GM10248 (cell line): Measurements from ENCODE around the gene FUOM.
A peak's percentile ranks its signal among the peaks of the same experiment; 100 is the strongest.
"Not testable (repeated sequence)": the region's sequence is repeated elsewhere in the genome, so short reads cannot be mapped to it uniquely, and the experiment has no call there.

Source experiments
- CTCF ChIA-PET: fragments of 300-600 bp; sonication (Branson Sonifier 250); formaldehyde crosslinking; extraction: SDS; loops from one replicate; lab custom pipeline; 2021; ENCODE audit warnings: antibody characterized with exemption; lab: Yijun Ruan, JAX
- POLR2A ChIA-PET: fragments of 350-650 bp; sonication (Branson Sonifier 250); formaldehyde crosslinking; extraction: SDS; loops from one replicate; lab custom pipeline; 2020; ENCODE audit warnings: antibody characterized with exemption; lab: Yijun Ruan, JAX
- DNase-seq: peaks from one replicate; pipeline ENCODE4 v3.0.0; 2012; ENCODE audit errors: extremely low spot score
- CTCF ChIP-seq: IDR thresholded peaks from 2 replicates; pipeline ENCODE4 v1.5.1; 2012; ENCODE audit warnings: mild to moderate bottlenecking, low read depth; ENCODE audit errors: extremely low read depth, missing control alignments, control extremely low read depth

The FUOM gene

DNA sequence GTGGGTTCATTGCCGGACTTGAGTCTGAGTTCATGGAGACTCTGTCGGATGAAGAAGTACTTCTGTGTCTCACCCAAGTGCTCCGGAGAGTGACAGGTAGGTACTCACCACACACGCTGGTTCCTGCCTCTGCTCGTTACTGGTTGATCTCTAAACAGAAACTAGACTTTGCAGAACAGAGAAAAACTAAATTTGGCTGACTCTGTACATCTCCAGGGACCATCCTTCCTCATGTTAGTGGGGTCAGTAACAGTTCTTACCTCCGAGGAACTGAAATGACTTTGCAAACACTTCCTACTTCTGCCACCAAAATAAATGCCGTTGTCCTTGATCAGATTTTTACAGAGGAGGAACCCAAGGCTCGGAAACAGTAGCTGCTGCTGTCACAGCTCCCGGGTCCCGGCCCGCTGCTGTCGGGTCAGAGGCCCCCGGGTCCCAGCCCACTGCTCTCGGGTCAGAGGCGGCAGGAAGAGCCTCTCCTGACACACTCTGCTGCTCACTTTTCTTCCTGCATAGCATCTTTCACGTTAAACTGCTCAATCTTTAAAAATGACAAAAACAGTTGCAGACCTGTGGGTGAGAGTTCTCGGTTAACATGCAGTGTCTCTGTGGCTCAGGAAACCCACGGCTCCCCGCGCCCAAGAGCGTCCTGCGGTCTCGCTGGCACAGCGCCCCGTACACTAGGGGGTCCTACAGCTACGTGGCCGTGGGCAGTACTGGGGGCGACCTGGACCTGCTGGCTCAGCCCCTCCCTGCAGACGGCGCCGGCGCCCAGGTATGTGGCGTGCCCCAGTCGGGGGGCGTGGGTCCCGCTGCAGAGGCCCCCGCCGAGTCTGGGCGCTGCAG is 31.4 kb upstream of the FUOM start:
- DNase-seq: peak; percentile 87
- CTCF ChIA-PET: interaction anchor here (0.9 to 2.5 kb wide), 5 partner anchors 11 to 74 kb away, joined by 4 to 12 read pairs (median 4); partner anchors contain the start of genes ECHS1 and PAOX
- POLR2A ChIA-PET: interaction anchor here (0.6 kb wide), 1 partner anchor 20 kb away, joined by 4 read pairs; no protein-coding TSS in a partner anchor
- TF ChIP-seq CTCF: peak; percentile 6

- CTCF ChIA-PET: interaction anchor here (0.9 to 2.5 kb wide), 5 partner anchors 11 to 58 kb away, joined by 3 to 12 read pairs (median 4); partner anchors contain the start of genes ECHS1 and PAOX
Observed at GRCh38 chr10:133388236-133388972, 30.6 kb upstream of the FUOM start.

DNA sequence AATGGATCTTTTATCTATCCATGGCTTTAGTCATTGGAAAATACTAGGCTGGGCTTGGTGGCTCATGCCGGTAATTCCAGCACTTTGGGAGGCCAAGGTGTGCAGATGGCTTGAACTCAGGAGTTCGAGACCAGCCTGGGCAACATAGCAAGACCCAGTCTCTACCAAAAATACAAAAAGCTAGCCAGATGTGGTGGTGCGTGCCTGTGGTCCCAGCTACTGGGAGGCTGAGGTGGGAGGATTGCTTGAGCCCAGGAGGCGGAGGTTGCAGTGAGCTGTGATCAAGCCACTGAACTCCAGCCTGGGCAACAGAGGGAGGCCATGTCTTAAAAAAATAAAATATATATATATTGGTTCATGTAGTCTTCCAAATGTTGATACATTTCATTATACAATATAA is 29.1 kb upstream of the FUOM start:
- CTCF ChIA-PET, DNase-seq, POLR2A ChIA-PET: not testable (repeated sequence)

More at GRCh38 chr10:133388236-133388972, 30.6 kb upstream of the FUOM start:
- DNase-seq: no peak
- POLR2A ChIA-PET: no interaction called here
- TF ChIP-seq CTCF: no peak

DNA sequence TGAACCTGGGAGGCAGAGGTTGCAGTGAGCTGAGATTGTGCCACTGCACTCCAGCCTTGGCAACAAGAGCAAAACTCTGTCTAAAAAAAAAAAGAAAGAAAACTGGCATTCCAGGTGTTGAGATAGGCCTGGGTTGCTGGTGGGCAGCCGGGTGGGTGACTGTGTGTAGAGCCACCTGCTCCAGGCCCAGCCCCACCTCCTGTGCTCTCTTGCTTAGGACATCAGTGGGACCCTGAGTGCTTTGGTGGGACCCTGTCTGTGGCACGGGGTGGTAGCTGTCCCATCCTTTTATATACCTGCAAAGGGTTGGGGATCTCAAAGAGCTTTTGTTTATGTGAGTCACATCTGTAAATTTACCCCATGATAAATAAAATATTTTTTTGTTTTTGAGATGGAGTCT is 27.4 kb upstream of the FUOM start:
- no peak for TF ChIP-seq CTCF
- DNase-seq: no peak
- ChIA-PET POLR2A (no interaction called here), CTCF (interaction anchor here (1.2 kb wide), 1 partner anchor 26 kb away, joined by 4 read pairs; no protein-coding TSS in a partner anchor)

GRCh38 chr10:133384071-133384470 is 26.3 kb upstream of the FUOM start:
- DNase-seq: no peak
- ChIA-PET POLR2A (no interaction called here), CTCF (interaction anchor here (2.1 kb wide), 1 partner anchor 55 kb away, joined by 5 read pairs; no protein-coding TSS in a partner anchor)
- no peak for TF ChIP-seq CTCF

- no peak for DNase-seq
- ChIA-PET POLR2A (no interaction called here), CTCF (interaction anchor here (2.1 kb wide), 1 partner anchor 55 kb away, joined by 5 read pairs; no protein-coding TSS in a partner anchor)
- no peak for TF ChIP-seq CTCF
Observed at GRCh38 chr10:133383551-133383950, 25.7 kb upstream of the FUOM start.
